Endothelial cell (in vitro differentiated cells): ENCODE data around the gene TAF1. TPM values are rescaled to one million over a fixed set of nuclear protein-coding genes. Genes with fewer than 3 reads are reported as not detected.
"Not testable (repeated sequence)": the region's sequence is repeated elsewhere in the genome, so short reads cannot be mapped to it uniquely, and the experiment has no call there.

Experiments
- DNase-seq: peaks from one replicate; pipeline ENCODE4 v3.0.0; 2021; ENCODE audit warnings: low spot score
- H3K27ac Mint-ChIP-seq: one replicate; pipeline ENCODE4 v1.8.0; 2021; ENCODE audit warnings: mixed read lengths, inconsistent platforms; ENCODE audit not compliant: unreplicated experiment
- H3K27me3 Mint-ChIP-seq: one replicate; pipeline ENCODE4 v1.8.0; 2021; ENCODE audit warnings: mild to moderate bottlenecking, moderate library complexity, mixed read lengths, inconsistent platforms; ENCODE audit not compliant: unreplicated experiment
- H3K36me3 Mint-ChIP-seq: one replicate; pipeline ENCODE4 v1.8.0; 2021; ENCODE audit warnings: mild to moderate bottlenecking, low read depth, mixed read lengths, inconsistent platforms; ENCODE audit not compliant: unreplicated experiment
- H3K4me1 Mint-ChIP-seq: one replicate; pipeline ENCODE4 v1.8.0; 2021; ENCODE audit warnings: mild to moderate bottlenecking, mixed read lengths, inconsistent platforms; ENCODE audit not compliant: unreplicated experiment
- H3K4me3 Mint-ChIP-seq: one replicate; pipeline ENCODE4 v1.8.0; 2021; ENCODE audit warnings: mild to moderate bottlenecking, mixed read lengths, inconsistent platforms; ENCODE audit not compliant: unreplicated experiment
- H3K9me3 Mint-ChIP-seq: one replicate; pipeline ENCODE4 v1.8.0; 2021; ENCODE audit warnings: mixed read lengths, inconsistent platforms; ENCODE audit not compliant: unreplicated experiment
- total RNA-seq: library from RNA; stranded (reverse); fragmentation: NEBNext Ultra II Directional; extraction: Animal tissue kit (Norgen Biotek cat#: 25700); gene quantifications from one replicate; pipeline ENCODE4 v1.2.1, GENCODE V29; 2021; ENCODE audit not compliant: unreplicated experiment
- TF ChIP-seq, protein P1 (sequence below): fragments of 200-600 bp; sonication (generic); IDR thresholded peaks from one replicate; pipeline ENCODE4 v1.5.0; 2021; ENCODE audit warnings: antibody characterized with exemption; ENCODE audit not compliant: unreplicated experiment

The TAF1 gene
- total RNA-seq, 1 donor from 2014 or later: 50.6 TPM

DNA sequence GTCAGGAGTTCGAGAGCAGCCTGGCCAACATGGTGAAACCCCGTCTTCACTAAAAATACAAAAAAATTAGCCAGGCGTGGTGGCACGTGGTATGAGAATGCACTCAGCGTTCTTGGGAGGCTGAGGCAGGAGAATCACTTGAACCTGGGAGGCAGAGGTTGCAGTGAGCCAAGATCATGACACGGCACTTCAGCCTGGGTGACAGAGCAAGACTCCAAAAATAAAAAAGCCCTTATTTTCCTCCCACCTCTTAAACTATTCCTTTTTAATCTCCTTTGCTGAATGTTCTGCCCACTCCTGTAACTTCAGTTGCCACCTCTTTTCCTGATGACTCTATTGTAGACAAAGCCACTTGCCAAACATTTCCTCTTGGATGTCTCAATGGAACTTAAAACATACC is 72.6 kb downstream of the TAF1 start:
- Mint-ChIP-seq H3K4me3 (peak overlapping the region; percentile 9), H3K27me3 (peaks cover 1% of the 10 kb centered on the region), H3K27ac (no peak overlapping the region), H3K36me3 (peaks cover 17% of the 10 kb centered on the region), H3K9me3 (no peaks in the 10 kb centered on the region), H3K4me1 (peaks cover 13% of the 10 kb centered on the region)
- TF ChIP-seq, protein P1, sequence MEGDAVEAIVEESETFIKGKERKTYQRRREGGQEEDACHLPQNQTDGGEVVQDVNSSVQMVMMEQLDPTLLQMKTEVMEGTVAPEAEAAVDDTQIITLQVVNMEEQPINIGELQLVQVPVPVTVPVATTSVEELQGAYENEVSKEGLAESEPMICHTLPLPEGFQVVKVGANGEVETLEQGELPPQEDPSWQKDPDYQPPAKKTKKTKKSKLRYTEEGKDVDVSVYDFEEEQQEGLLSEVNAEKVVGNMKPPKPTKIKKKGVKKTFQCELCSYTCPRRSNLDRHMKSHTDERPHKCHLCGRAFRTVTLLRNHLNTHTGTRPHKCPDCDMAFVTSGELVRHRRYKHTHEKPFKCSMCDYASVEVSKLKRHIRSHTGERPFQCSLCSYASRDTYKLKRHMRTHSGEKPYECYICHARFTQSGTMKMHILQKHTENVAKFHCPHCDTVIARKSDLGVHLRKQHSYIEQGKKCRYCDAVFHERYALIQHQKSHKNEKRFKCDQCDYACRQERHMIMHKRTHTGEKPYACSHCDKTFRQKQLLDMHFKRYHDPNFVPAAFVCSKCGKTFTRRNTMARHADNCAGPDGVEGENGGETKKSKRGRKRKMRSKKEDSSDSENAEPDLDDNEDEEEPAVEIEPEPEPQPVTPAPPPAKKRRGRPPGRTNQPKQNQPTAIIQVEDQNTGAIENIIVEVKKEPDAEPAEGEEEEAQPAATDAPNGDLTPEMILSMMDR: no peak
- DNase-seq: no peak

DNA sequence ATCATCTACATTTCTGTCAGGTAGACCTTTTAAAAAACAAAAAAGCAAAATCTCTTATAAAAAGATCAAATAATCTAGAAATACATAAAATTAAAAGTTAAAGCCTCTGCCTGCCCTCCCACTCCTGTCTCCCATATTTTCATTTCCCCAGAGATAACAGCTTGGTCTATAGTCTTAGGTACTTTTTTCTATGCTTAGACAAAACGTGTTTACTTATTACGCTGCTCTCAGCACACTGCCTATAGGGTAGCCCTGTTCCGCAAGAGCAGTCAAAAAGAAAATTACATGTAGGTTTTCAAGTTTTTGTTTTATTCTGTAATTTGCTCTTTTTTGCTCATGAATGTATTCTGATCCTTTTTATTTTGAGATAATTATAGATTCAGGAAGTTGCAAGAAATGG is 73.3 kb downstream of the TAF1 start:
- DNase-seq: no peak
- Mint-ChIP-seq H3K27me3 (peaks cover 1% of the 10 kb centered on the region), H3K9me3 (no peaks in the 10 kb centered on the region), H3K27ac (no peak overlapping the region), H3K4me1 (peaks cover 13% of the 10 kb centered on the region), H3K36me3 (peaks cover 17% of the 10 kb centered on the region), H3K4me3 (no peak overlapping the region)
- TF ChIP-seq, protein P1: no peak

DNA sequence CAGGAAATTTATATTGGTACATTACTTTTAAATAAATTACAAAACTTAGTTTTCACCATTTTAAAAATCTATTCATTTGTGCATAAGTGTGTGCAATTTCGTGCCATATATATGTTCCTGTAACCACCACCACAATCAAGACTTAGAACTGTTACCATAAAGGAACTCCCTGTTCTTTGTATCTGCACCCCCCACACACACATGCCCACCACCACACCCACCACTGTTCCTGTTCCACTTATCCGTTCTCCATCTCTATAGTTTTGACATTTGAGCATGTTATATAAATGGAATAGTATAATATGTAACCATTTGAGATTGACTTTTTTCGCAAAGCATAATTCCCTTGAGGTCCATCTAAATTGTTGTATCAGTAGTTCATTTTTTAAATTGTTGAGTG is 73.7 kb downstream of the TAF1 start:
- H3K27me3 Mint-ChIP-seq: peaks cover 1% of the 10 kb centered on the region
- no peak for DNase-seq
- H3K27ac Mint-ChIP-seq: no peak overlapping the region
- H3K36me3 Mint-ChIP-seq: peaks cover 17% of the 10 kb centered on the region
- no peak overlapping the region for H3K4me3 Mint-ChIP-seq
- no peaks in the 10 kb centered on the region for H3K9me3 Mint-ChIP-seq
- peaks cover 13% of the 10 kb centered on the region for H3K4me1 Mint-ChIP-seq
- TF ChIP-seq, protein P1: no peak

DNA sequence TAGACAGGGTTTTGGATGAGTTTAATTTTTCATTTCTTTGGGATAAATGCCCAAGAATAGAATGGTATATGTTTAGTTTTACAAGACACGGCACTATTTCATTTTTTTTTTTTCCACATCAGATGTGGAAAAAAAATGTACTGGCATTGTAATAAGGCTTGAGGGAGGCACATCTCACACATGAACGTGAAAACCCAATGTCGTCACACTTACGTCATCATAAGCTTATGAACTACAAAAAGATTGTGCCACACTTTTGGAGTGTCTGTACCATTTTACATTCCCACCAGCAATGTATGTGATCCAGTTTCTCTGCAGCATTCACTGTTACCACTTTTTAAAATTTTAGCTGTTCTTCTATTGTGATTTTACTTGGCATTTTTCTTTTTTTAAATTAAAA is 74.2 kb downstream of the TAF1 start:
- H3K27me3 Mint-ChIP-seq: peaks cover 1% of the 10 kb centered on the region
- H3K4me3 Mint-ChIP-seq: no peak overlapping the region
- H3K36me3 Mint-ChIP-seq: peaks cover 17% of the 10 kb centered on the region
- H3K4me1 Mint-ChIP-seq: peaks cover 11% of the 10 kb centered on the region
- no peaks in the 10 kb centered on the region for H3K9me3 Mint-ChIP-seq
- TF ChIP-seq, protein P1: no peak
- H3K27ac Mint-ChIP-seq: no peak overlapping the region
- DNase-seq: no peak

DNA sequence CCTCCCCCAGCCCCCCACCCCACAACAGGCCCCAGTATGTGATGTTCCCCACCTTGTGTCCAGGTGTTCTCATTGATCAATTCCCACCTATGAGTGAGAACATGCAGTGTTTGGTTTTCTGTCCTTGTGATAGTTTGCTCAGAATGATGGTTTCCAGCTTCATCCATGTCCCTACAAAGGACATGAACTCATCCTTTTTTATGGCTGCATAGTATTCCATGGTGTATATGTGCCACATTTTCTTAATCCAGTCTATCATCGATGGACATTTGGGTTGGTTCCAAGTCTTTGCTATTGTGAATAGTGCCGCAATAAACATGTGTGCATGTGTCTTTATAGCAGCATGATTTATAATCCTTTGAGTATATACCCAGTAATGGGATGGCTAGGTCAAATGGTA is 75.7 kb downstream of the TAF1 start:
- not testable (repeated sequence) for H3K4me3 Mint-ChIP-seq, H3K27me3 Mint-ChIP-seq, H3K27ac Mint-ChIP-seq, H3K9me3 Mint-ChIP-seq, DNase-seq
- peaks cover 11% of the 10 kb centered on the region for H3K4me1 Mint-ChIP-seq
- peaks cover 15% of the 10 kb centered on the region for H3K36me3 Mint-ChIP-seq
